Endothelial cell of umbilical vein (primary cell): ENCODE data around the gene KMT2C. TPM values are rescaled to one million over a fixed set of nuclear protein-coding genes. Genes with fewer than 3 reads are reported as not detected.
"Not testable (repeated sequence)": the region's sequence is repeated elsewhere in the genome, so short reads cannot be mapped to it uniquely, and the experiment has no call there.

Experiments
- BruUV-seq: library from RNA; stranded (reverse); fragments of 400-500 nt; replicated peaks from 2 replicates; lab custom pipeline; 2021; lab: Mats Ljungman, UMichigan
- CTCF ChIA-PET: fragments of 300-600, 350-600 bp; sonication (Branson Sonifier 250); formaldehyde crosslinking; loops from one replicate; lab custom pipeline; 2021; ENCODE audit warnings: antibody characterized with exemption, inconsistent platforms; lab: Charles Lee
- POLR2A ChIA-PET: fragments of 300-600, 350-600 bp; sonication (Branson Sonifier 250); formaldehyde crosslinking; loops from one replicate; lab custom pipeline; 2021; ENCODE audit warnings: antibody characterized with exemption, inconsistent platforms; lab: Charles Lee
- DNase-seq: peaks from one replicate; pipeline ENCODE4 v3.0.0-alpha.2; 2011; ENCODE audit warnings: low read depth, low spot score
- FAIRE-seq: peaks from 2 replicates; lab custom pipeline; 2011; peaks lifted over from hg19 to GRCh38; lab: Jason Lieb, UNC
- H2AFZ ChIP-seq: 2 replicates; pipeline ENCODE4 v1.6.0; 2012; ENCODE audit warnings: low read depth, low read length, control low read depth, inconsistent platforms
- H3K27ac ChIP-seq: 2 replicates; pipeline ENCODE4 v1.5.1; 2011; ENCODE audit warnings: low read depth, mild to moderate bottlenecking, control low read depth, low read length, moderate library complexity; ENCODE audit not compliant: insufficient read depth
- H3K27me3 ChIP-seq, 2 experiments: 2 replicates each; pipeline versions ENCODE4 v1.6.0 to v1.6.1; 2011; ENCODE audit warnings: low read length in 2 of 2, mixed read lengths in 1 of 2; ENCODE audit not compliant: control insufficient read depth in 2 of 2, insufficient read depth in 2 of 2
- H3K36me3 ChIP-seq, 2 experiments: 2 replicates in 1 of 2; 3 replicates in 1 of 2; pipeline ENCODE4 v1.5.1; 2011; ENCODE audit warnings: low read length in 2 of 2, mild to moderate bottlenecking in 1 of 2, moderate library complexity in 1 of 2; ENCODE audit not compliant: control insufficient read depth in 2 of 2, insufficient read depth in 2 of 2; ENCODE audit errors: extremely low read depth in 1 of 2
- H3K4me1 ChIP-seq: 3 replicates; pipeline ENCODE4 v1.5.1; 2011; ENCODE audit warnings: mild to moderate bottlenecking, low read length; ENCODE audit not compliant: control insufficient read depth, insufficient read depth; ENCODE audit errors: extremely low read depth
- H3K4me2 ChIP-seq: 2 replicates; pipeline ENCODE4 v1.6.1; 2011; ENCODE audit warnings: low read length, control low read depth, mixed read lengths; ENCODE audit not compliant: insufficient read depth
- H3K4me3 ChIP-seq, 3 experiments: fragments of 200-600 bp in 1 of 3; sonication (generic), shearing (Covaris generic) in 1 of 3; replicated peaks in 1 of 3; 2 replicates each; pipeline ENCODE4 v1.5.1; 2011 to 2016; ENCODE audit warnings: control low read depth in 3 of 3, low read length in 3 of 3, mild to moderate bottlenecking in 2 of 3, inconsistent platforms in 1 of 3, low read depth in 1 of 3, moderate library complexity in 1 of 3; ENCODE audit not compliant: insufficient read depth in 1 of 3
- H3K79me2 ChIP-seq: 2 replicates; pipeline ENCODE4 v1.6.0; 2012; ENCODE audit warnings: low read length, inconsistent platforms; ENCODE audit not compliant: control insufficient read depth, insufficient read depth
- H3K9ac ChIP-seq: replicated peaks from 2 replicates; pipeline ENCODE3; 2011; ENCODE audit warnings: low read length, control low read depth; ENCODE audit not compliant: insufficient read depth; ENCODE audit errors: extremely low read depth
- H3K9me1 ChIP-seq: replicated peaks from 3 replicates; pipeline ENCODE4 v1.6.0; 2011; ENCODE audit warnings: mild to moderate bottlenecking, low read length; ENCODE audit not compliant: control insufficient read depth, insufficient read depth; ENCODE audit errors: extremely low read depth
- H3K9me3 ChIP-seq: replicated peaks from 2 replicates; pipeline ENCODE4 v1.5.1; 2012; ENCODE audit warnings: low read length, inconsistent platforms; ENCODE audit not compliant: control insufficient read depth, insufficient read depth
- H4K20me1 ChIP-seq: replicated peaks from 2 replicates; pipeline ENCODE3; 2011; ENCODE audit warnings: mild to moderate bottlenecking, low read length; ENCODE audit not compliant: control insufficient read depth, insufficient read depth; ENCODE audit errors: extremely low read depth
- CTCF ChIP-seq, 2 donors: IDR thresholded peaks; 1 replicate in 1 of 2; 2 replicates in 1 of 2; pipeline ENCODE4 v1.5.1; 2011; ENCODE audit warnings: low read length in 2 of 2, mild to moderate bottlenecking in 2 of 2, moderate library complexity in 2 of 2, control low read depth in 1 of 2, inconsistent platforms in 1 of 2, low read depth in 1 of 2; ENCODE audit not compliant: insufficient read depth in 1 of 2; ENCODE audit errors: extremely low read depth in 1 of 2
- EZH2 ChIP-seq: IDR thresholded peaks from 2 replicates; pipeline ENCODE4 v1.6.1; 2012; ENCODE audit warnings: borderline replicate concordance, low read depth, mild to moderate bottlenecking, moderate library complexity, low read length, inconsistent platforms; ENCODE audit not compliant: severe bottlenecking
- FOS ChIP-seq: IDR thresholded peaks from 2 replicates; pipeline ENCODE4 v1.6.1; 2011; ENCODE audit warnings: mild to moderate bottlenecking, low read length, moderate library complexity, borderline replicate concordance; ENCODE audit not compliant: insufficient read depth
- GATA2 ChIP-seq: IDR thresholded peaks from 2 replicates; pipeline ENCODE4 v1.7.0; 2011; ENCODE audit warnings: low read depth, mild to moderate bottlenecking, moderate library complexity, mixed read lengths, low read length; ENCODE audit not compliant: insufficient read length, insufficient read depth
- JUN ChIP-seq: IDR thresholded peaks from 2 replicates; pipeline ENCODE4 v1.6.1; 2011; ENCODE audit warnings: borderline replicate concordance, low read depth; ENCODE audit not compliant: insufficient read length, insufficient read depth
- MYC ChIP-seq: IDR thresholded peaks from one replicate; pipeline ENCODE4 v1.6.1; 2011; ENCODE audit warnings: mild to moderate bottlenecking, low read depth, low read length
- POLR2A ChIP-seq: IDR thresholded peaks from 2 replicates; pipeline ENCODE4 v1.6.1; 2012; ENCODE audit warnings: low read depth, mild to moderate bottlenecking, control low read depth, low read length
- POLR2AphosphoS5 ChIP-seq: IDR thresholded peaks from 2 replicates; pipeline ENCODE4 v1.6.1; 2012; ENCODE audit warnings: low read depth, mild to moderate bottlenecking, control low read depth, low read length, moderate library complexity; ENCODE audit not compliant: insufficient read depth
- dilution Hi-C: fragments of 300-500 bp; cut with MboI; formaldehyde crosslinking; loops from one replicate; pipeline ENCODE4 v1.15.0; 2019; ENCODE audit warnings: low sequenced_read_pairs; ENCODE audit not compliant: extremely low pct_ligation_motif_present
- intact Hi-C: fragments of 100-400 bp; cut with micrococcal nuclease; formaldehyde crosslinking; loops from one replicate; pipeline ENCODE4 v1.10.0; 2022
- polyA plus RNA-seq, 4 experiments: library from polyadenylated mRNA; depleted of rRNA in 3 of 4; stranded (reverse) in 3 of 4; unstranded in 1 of 4; fragments of >200 nt; gene quantifications; 2 replicates each; pipeline versions ENCODE4 v1.2.1 to v1.2.3, GENCODE V29; 2011 to 2012; ENCODE audit warnings: missing spikeins in 1 of 4
- total RNA-seq: library from RNA; stranded (reverse); gene quantifications from 2 replicates; pipeline ENCODE4 v1.2.3, GENCODE V29; 2021
- TF ChIP-seq, protein P1 (sequence below): IDR thresholded peaks from 2 replicates; pipeline ENCODE4 v1.6.1; 2011; ENCODE audit not compliant: insufficient read depth, insufficient read length

KMT2C gene
- total and polyA plus RNA-seq, 2 donors (not counting 3 experiments of a cell fraction or from before 2014, with no cell fraction given): 8.0 to 53.7 TPM

DNA sequence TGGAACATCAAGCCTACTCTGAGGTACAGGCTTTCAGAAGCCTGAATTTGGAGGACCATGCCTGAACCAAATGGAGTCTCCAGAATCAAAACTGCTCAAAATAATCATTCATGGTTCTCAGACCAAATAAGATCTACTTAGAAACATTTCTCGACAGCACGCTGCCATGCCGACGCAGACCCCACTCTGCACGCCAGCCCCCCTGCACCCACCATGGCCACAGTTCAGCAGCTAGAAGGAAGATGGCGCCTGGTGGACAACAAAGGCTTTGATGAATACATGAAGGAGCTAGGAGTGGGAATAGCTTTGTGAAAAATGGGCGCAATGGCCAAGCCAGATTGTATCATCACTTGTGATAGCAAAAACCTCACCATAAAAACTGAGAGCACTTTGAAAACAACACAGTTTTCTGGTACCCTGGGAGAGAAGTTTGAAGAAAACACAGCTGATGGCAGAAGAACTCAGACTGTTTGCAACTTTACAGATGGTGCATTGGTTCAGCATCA lies 6.6 kb upstream of the KMT2C start:
- no peaks in the 10 kb centered on the region for H3K4me1 ChIP-seq
- no peaks in the 10 kb centered on the region for H3K27me3 ChIP-seq
- no peak overlapping the region for H3K9ac ChIP-seq
- H3K79me2 ChIP-seq: no peaks in the 10 kb centered on the region
- FAIRE-seq: no peak
- no peaks in the 10 kb centered on the region for H3K9me3 ChIP-seq
- intact Hi-C loops: no loop called here
- CTCF ChIA-PET: interaction anchor here (1.2 kb wide), 1 partner anchor 265 kb away, joined by 3 read pairs; no protein-coding TSS in a partner anchor
- no peak overlapping the region for H3K27ac ChIP-seq
- BruUV-seq: no TSS peak
- no peak for TF ChIP-seq POLR2A
- TF ChIP-seq MYC: no peak
- TF ChIP-seq EZH2: no peak
- TF ChIP-seq, protein P1, sequence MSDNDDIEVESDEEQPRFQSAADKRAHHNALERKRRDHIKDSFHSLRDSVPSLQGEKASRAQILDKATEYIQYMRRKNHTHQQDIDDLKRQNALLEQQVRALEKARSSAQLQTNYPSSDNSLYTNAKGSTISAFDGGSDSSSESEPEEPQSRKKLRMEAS: no peak
- TF ChIP-seq JUN: no peak
- no peak for TF ChIP-seq GATA2
- TF ChIP-seq CTCF (IDR thresholded peaks at IDR 0.05; ENCODE audit: extremely low read depth in 1 of 2, insufficient read depth in 1 of 2, low read depth in 1 of 2, low read length in 2 of 2): no peak
- TF ChIP-seq POLR2AphosphoS5: no peak
- TF ChIP-seq FOS: no peak
- no peak overlapping the region for H3K4me3 ChIP-seq
- dilution Hi-C loops: no loop called here
- no peak for DNase-seq
- H2AFZ ChIP-seq: no peak overlapping the region
- POLR2A ChIA-PET: no interaction called here
- H3K36me3 ChIP-seq: no peaks in the 10 kb centered on the region
- no peak overlapping the region for H3K4me2 ChIP-seq
- no peaks in the 10 kb centered on the region for H4K20me1 ChIP-seq
- H3K9me1 ChIP-seq: no peaks in the 10 kb centered on the region

- dilution Hi-C loops, POLR2A ChIA-PET, BruUV-seq, H3K9me1 ChIP-seq, DNase-seq, H3K27me3 ChIP-seq, H3K79me2 ChIP-seq, intact Hi-C loops, H3K9me3 ChIP-seq, H2AFZ ChIP-seq, H3K4me1 ChIP-seq, H3K4me3 ChIP-seq, H3K36me3 ChIP-seq, H3K27ac ChIP-seq, H3K4me2 ChIP-seq, H4K20me1 ChIP-seq, FAIRE-seq, H3K9ac ChIP-seq: not testable (repeated sequence)
- CTCF ChIA-PET: interaction anchor here (1.2 kb wide), 1 partner anchor 265 kb away, joined by 3 read pairs; no protein-coding TSS in a partner anchor
Observed at GRCh38 chr7:152441810-152442209, 6.0 kb upstream of the KMT2C start.

GRCh38 chr7:152441168-152441567 lies 5.4 kb upstream of the KMT2C start:
- H3K4me3 ChIP-seq, POLR2A ChIA-PET, H3K4me2 ChIP-seq, FAIRE-seq, DNase-seq, intact Hi-C loops, H3K79me2 ChIP-seq, H2AFZ ChIP-seq, H3K36me3 ChIP-seq, dilution Hi-C loops, H3K27me3 ChIP-seq, H3K4me1 ChIP-seq, H4K20me1 ChIP-seq, H3K27ac ChIP-seq, BruUV-seq, H3K9ac ChIP-seq, H3K9me3 ChIP-seq, H3K9me1 ChIP-seq: not testable (repeated sequence)
- CTCF ChIA-PET: interaction anchor here (1.2 kb wide), 1 partner anchor 266 kb away, joined by 3 read pairs; no protein-coding TSS in a partner anchor
